CD4-positive, alpha-beta T cell (primary cell): ENCODE data around the gene FKBP5. TPM values are rescaled to one million over a fixed set of nuclear protein-coding genes. Genes with fewer than 3 reads are reported as not detected.
A peak's percentile ranks its signal among the peaks of the same experiment; 100 is the strongest.
"Not testable (repeated sequence)": the region's sequence is repeated elsewhere in the genome, so short reads cannot be mapped to it uniquely, and the experiment has no call there.

Experiments
- ATAC-seq: fragments of 200-7000 bp; cut with Tn5 transposase; one replicate; pipeline ENCODE4 v1.10.0; 2022; ENCODE audit warnings: mild to moderate bottlenecking; ENCODE audit not compliant: poor library complexity
- CTCF ChIA-PET: fragments of 350-600 bp; sonication (Branson Sonifier 250); formaldehyde crosslinking; loops from one replicate; lab custom pipeline; 2021; ENCODE audit warnings: antibody characterized with exemption, inconsistent platforms; lab: Charles Lee
- POLR2A ChIA-PET: fragments of 350-600 bp; sonication (Branson Sonifier 250); formaldehyde crosslinking; loops from one replicate; lab custom pipeline; 2021; ENCODE audit warnings: antibody characterized with exemption, inconsistent platforms; lab: Charles Lee
- DNase-seq, 14 experiments: peaks; one replicate each; pipeline ENCODE4 v3.0.0-alpha.2; 2013 to 2020; ENCODE audit warnings: mixed read lengths in 2 of 14
- H3K27ac ChIP-seq, 2 donors: one replicate each; pipeline versions ENCODE4 v1.5.1 to v1.7.0; 2013; ENCODE audit warnings: low read length in 2 of 2, low read depth in 1 of 2, mild to moderate bottlenecking in 1 of 2
- H3K27me3 ChIP-seq, 2 experiments: 1 replicate in 1 of 2; 2 replicates in 1 of 2; pipeline versions ENCODE4 v1.6.1 to v1.7.0; 2013; ENCODE audit warnings: low read length in 2 of 2, control low read depth in 1 of 2, mild to moderate bottlenecking in 1 of 2, moderate library complexity in 1 of 2; ENCODE audit not compliant: insufficient read depth in 2 of 2, control insufficient read depth in 1 of 2
- H3K36me3 ChIP-seq: one replicate; pipeline ENCODE4 v1.6.1; 2013; ENCODE audit warnings: low read length, control low read depth; ENCODE audit not compliant: insufficient read depth
- H3K4me1 ChIP-seq: one replicate; pipeline ENCODE4 v1.6.1; 2013; ENCODE audit warnings: low read length, control low read depth; ENCODE audit not compliant: insufficient read depth
- H3K4me3 ChIP-seq: one replicate; pipeline ENCODE4 v1.5.1; 2013; ENCODE audit warnings: mild to moderate bottlenecking, low read length, moderate library complexity
- H3K9me3 ChIP-seq, 2 experiments: 1 replicate in 1 of 2; 2 replicates in 1 of 2; pipeline versions ENCODE4 v1.6.1 to v1.7.0; 2013; ENCODE audit warnings: low read length in 2 of 2, mild to moderate bottlenecking in 2 of 2, control low read depth in 1 of 2, moderate library complexity in 1 of 2; ENCODE audit not compliant: control insufficient read depth in 1 of 2, insufficient read depth in 1 of 2
- H3K27ac Mint-ChIP-seq: one replicate; pipeline ENCODE4 v1.8.0; 2020; ENCODE audit warnings: mixed read lengths
- H3K27me3 Mint-ChIP-seq: one replicate; pipeline ENCODE4 v1.8.0; 2021; ENCODE audit warnings: mixed read lengths
- H3K36me3 Mint-ChIP-seq: one replicate; pipeline ENCODE4 v1.8.0; 2021; ENCODE audit warnings: low read depth, mixed read lengths
- H3K4me1 Mint-ChIP-seq: one replicate; pipeline ENCODE4 v1.8.0; 2021; ENCODE audit warnings: low read depth, mixed read lengths
- H3K4me3 Mint-ChIP-seq: one replicate; pipeline ENCODE4 v1.8.0; 2020; ENCODE audit warnings: mild to moderate bottlenecking, mixed read lengths
- H3K9me3 Mint-ChIP-seq: one replicate; pipeline ENCODE4 v1.8.0; 2020; ENCODE audit warnings: mixed read lengths
- CTCF ChIP-seq: fragments of 200-600 bp; IDR thresholded peaks from one replicate; pipeline ENCODE4 v1.8.0; 2022; ENCODE audit warnings: antibody characterized with exemption, mild to moderate bottlenecking
- intact Hi-C, 2 experiments: fragments of 100-400 bp; cut with DNase I in 1 of 2; cut with micrococcal nuclease in 1 of 2; formaldehyde crosslinking; loops; one replicate each; pipeline versions ENCODE4 v1.15.1 to v1.9.0; 2023 to 2025; cut with DNase I, micrococcal nuclease
- total RNA-seq, 174 experiments: library from RNA in 2 of 174; stranded (reverse) in 2 of 174; gene quantifications; one replicate each; pipeline ENCODE4 v1.2.3 and lab custom pipeline; 2021 to 2026

The FKBP5 gene
- total RNA-seq, 2 experiments from 2014 or later = 72.6 to 75.9 TPM

- H3K4me1 Mint-ChIP-seq = peaks cover 52% of the 10 kb centered on the region
Observed at GRCh38 chr6:35736982-35737412, 48.3 kb upstream of the FKBP5 start, which contains the start of gene ARMC12. Gene ARMC12 (plus strand): TSS chr6:35737032. CDS start chr6:35737109, 77 bp downstream.

GRCh38 chr6:35736253-35736894 is 47.7 kb upstream of the FKBP5 start:
- DNase-seq (peak; percentile 77 to 91 (median 86)), ATAC-seq (peak; percentile 22)
- Histone ChIP-seq H3K27me3 (no peaks in the 10 kb centered on the region), H3K4me1 (peaks cover 64% of the 10 kb centered on the region), H3K4me3 (no peak overlapping the region), H3K36me3 (no peaks in the 10 kb centered on the region), H3K27ac (no peak overlapping the region), H3K9me3 (no peaks in the 10 kb centered on the region)
- ChIA-PET CTCF (interaction anchor here (0.6 to 5.4 kb wide), 38 partner anchors 10 to 213 kb away, joined by 3 to 60 read pairs (median 6); no protein-coding TSS in a partner anchor), POLR2A (interaction anchor here (0.7 to 3.4 kb wide), 22 partner anchors 9 to 268 kb away, joined by 3 to 23 read pairs (median 4); partner anchors contain the start of gene RPL10A)
- Mint-ChIP-seq H3K27me3 (no peaks in the 10 kb centered on the region), H3K4me3 (peak overlapping the region; percentile 71), H3K36me3 (no peaks in the 10 kb centered on the region), H3K4me1 (peaks cover 58% of the 10 kb centered on the region), H3K9me3 (no peaks in the 10 kb centered on the region), H3K27ac (peak overlapping the region; percentile 86)
- intact Hi-C loops = loop anchor here (1.0 to 5.0 kb wide), 11 partner anchors 18 to 442 kb away; partner anchors contain the start of genes PPARD (in 2 of the 2), FANCE (in 1 of the 2) and RPL10A (in 1 of the 2)
- TF ChIP-seq CTCF = peak; percentile 93

More at GRCh38 chr6:35736982-35737412, 48.3 kb upstream of the FKBP5 start, which contains the start of gene ARMC12:
- Mint-ChIP-seq H3K27me3 (no peaks in the 10 kb centered on the region), H3K9me3 (no peaks in the 10 kb centered on the region), H3K4me3 (peak within 1 kb of the TSS; percentile 81), H3K27ac (peak within 1 kb of the TSS; percentile 86), H3K36me3 (no peaks in the 10 kb centered on the region)
- no peak within 1 kb of the TSS for H3K27ac ChIP-seq
- DNase-seq (peak in 1 of 14 experiments; percentile 37), ATAC-seq (no peak)
- no peaks in the 10 kb centered on the region for H3K27me3 ChIP-seq
- TF ChIP-seq CTCF = no peak
- H3K4me3 ChIP-seq = no peak within 1 kb of the TSS
- H3K9me3 ChIP-seq = no peaks in the 10 kb centered on the region
- ChIA-PET CTCF (interaction anchor here (0.6 to 5.4 kb wide), 44 partner anchors 11 to 214 kb away, joined by 3 to 60 read pairs (median 4); no protein-coding TSS in a partner anchor), POLR2A (interaction anchor here (0.7 to 3.4 kb wide), 22 partner anchors 9 to 269 kb away, joined by 3 to 23 read pairs (median 4); partner anchors contain the start of gene RPL10A)
- peaks cover 60% of the 10 kb centered on the region for H3K4me1 ChIP-seq
- no peaks in the 10 kb centered on the region for H3K36me3 ChIP-seq
- intact Hi-C loops = loop anchor here (1.0 to 5.0 kb wide), 13 partner anchors 18 to 443 kb away; partner anchors contain the start of genes PPARD (in 2 of the 2), FANCE (in 1 of the 2) and RPL10A (in 1 of the 2)

- H3K4me1 ChIP-seq = peaks cover 73% of the 10 kb centered on the region
- DNase-seq = peak in 1 of 14 experiments; percentile 33
- Mint-ChIP-seq H3K27ac (peak overlapping the region; percentile 86), H3K36me3 (no peaks in the 10 kb centered on the region), H3K4me1 (peaks cover 68% of the 10 kb centered on the region), H3K27me3 (no peaks in the 10 kb centered on the region), H3K4me3 (no peak overlapping the region), H3K9me3 (no peaks in the 10 kb centered on the region)
- H3K4me3 ChIP-seq = no peak overlapping the region
- CTCF ChIA-PET = interaction anchor here (0.7 to 5.4 kb wide), 15 partner anchors 9 to 212 kb away, joined by 3 to 60 read pairs (median 10); no protein-coding TSS in a partner anchor
- H3K27me3 ChIP-seq = no peaks in the 10 kb centered on the region
- intact Hi-C loops = loop anchor here (5.0 kb wide), 3 partner anchors 263 to 393 kb away; partner anchors contain the start of genes FANCE (in 1 of the 2) and PPARD (in 1 of the 2)
- no peak for TF ChIP-seq CTCF
- H3K36me3 ChIP-seq = no peaks in the 10 kb centered on the region
- no peak overlapping the region for H3K27ac ChIP-seq
- ATAC-seq = no peak
- POLR2A ChIA-PET = interaction anchor here (1.0 to 3.4 kb wide), 7 partner anchors 8 to 151 kb away, joined by 3 to 23 read pairs (median 13); no protein-coding TSS in a partner anchor
- H3K9me3 ChIP-seq = no peaks in the 10 kb centered on the region
Observed at GRCh38 chr6:35735452-35735851, 46.7 kb upstream of the FKBP5 start.

- not testable (repeated sequence) for H3K9me3 Mint-ChIP-seq
Observed at GRCh38 chr6:35734319-35734718, 45.6 kb upstream of the FKBP5 start.

More at GRCh38 chr6:35734319-35734718, 45.6 kb upstream of the FKBP5 start:
- not testable (repeated sequence) for H3K36me3 ChIP-seq, H3K27ac ChIP-seq, H3K4me3 Mint-ChIP-seq, ATAC-seq, H3K9me3 ChIP-seq, H3K36me3 Mint-ChIP-seq, H3K27me3 ChIP-seq, DNase-seq, H3K27me3 Mint-ChIP-seq, H3K4me3 ChIP-seq
- peak overlapping the region; percentile 87 for H3K27ac Mint-ChIP-seq
- H3K4me1 ChIP-seq = peaks cover 85% of the 10 kb centered on the region
- intact Hi-C loops = loop anchor here in 1 of 2 experiments (5.0 kb wide), 1 partner anchor 132 kb away; no protein-coding TSS in a partner anchor
- POLR2A ChIA-PET = interaction anchor here (1.4 to 8.0 kb wide), 3 partner anchors 46 to 133 kb away, joined by 7 to 96 read pairs (median 69); partner anchors contain the start of gene FKBP5
- CTCF ChIA-PET = interaction anchor here (1.1 to 5.4 kb wide), 2 partner anchors 50 to 151 kb away, joined by 3 to 60 read pairs; no protein-coding TSS in a partner anchor
- H3K4me1 Mint-ChIP-seq = peaks cover 79% of the 10 kb centered on the region
